GM20000 (cell line): ENCODE measurements around the gene CLIC5.

ENCODE experiments used
- DNase-seq: peaks from one replicate; pipeline ENCODE4 v3.0.0; 2012; ENCODE audit warnings: low spot score
- CTCF ChIP-seq: IDR thresholded peaks from 2 replicates; pipeline ENCODE4 v1.5.1; 2012; ENCODE audit warnings: mild to moderate bottlenecking, control low read depth; ENCODE audit errors: extremely low read depth, missing control alignments

The CLIC5 gene

GRCh38 chr6:45917439-45917838 lies 98.2 kb downstream of the CLIC5 start:
- DNase-seq: no peak
- TF ChIP-seq CTCF: no peak

- no peak for DNase-seq
- TF ChIP-seq CTCF: no peak
Observed at GRCh38 chr6:45916692-45917091, 99.0 kb downstream of the CLIC5 start.

- no peak for TF ChIP-seq CTCF
- no peak for DNase-seq
Observed at GRCh38 chr6:45915780-45916468, 99.7 kb downstream of the CLIC5 start.

- DNase-seq: no peak
- TF ChIP-seq CTCF: no peak
Observed at GRCh38 chr6:45911691-45912090, 104.0 kb downstream of the CLIC5 start.

GRCh38 chr6:45903959-45904358 lies 111.7 kb downstream of the CLIC5 start:
- no peak for TF ChIP-seq CTCF
- no peak for DNase-seq

- no peak for DNase-seq
Observed at GRCh38 chr6:45902984-45903383, 112.7 kb downstream of the CLIC5 start.

More at GRCh38 chr6:45902984-45903383, 112.7 kb downstream of the CLIC5 start:
- no peak for TF ChIP-seq CTCF
